H1 (cell line): ENCODE measurements around the gene LIPF. TPM values are rescaled to one million over a fixed set of nuclear protein-coding genes. Genes with fewer than 3 reads are reported as not detected.

Experiments
- CTCF ChIA-PET: fragments of 300-600 bp; sonication (Branson Sonifier 250); formaldehyde crosslinking; loops from one replicate; lab custom pipeline; 2021; ENCODE audit not compliant: partially characterized antibody; lab: Charles Lee
- POLR2A ChIA-PET: fragments of 300-600 bp; sonication (Branson Sonifier 250); formaldehyde crosslinking; loops from one replicate; lab custom pipeline; 2021; ENCODE audit warnings: inconsistent platforms; ENCODE audit not compliant: partially characterized antibody; lab: Charles Lee
- DNase-seq, 2 experiments: peaks; one replicate each; pipeline versions ENCODE4 v3.0.0 to v3.0.0-alpha.2; 2010 to 2022; ENCODE audit warnings: low spot score in 2 of 2, low read depth in 1 of 2, mixed read lengths in 1 of 2
- FAIRE-seq: peaks from 2 replicates; lab custom pipeline; 2011; peaks lifted over from hg19 to GRCh38; lab: Jason Lieb, UNC
- H2AFZ ChIP-seq: 2 replicates; pipeline ENCODE4 v1.8.1; 2012; ENCODE audit warnings: low read length, inconsistent platforms
- H2AK5ac ChIP-seq: 2 replicates; pipeline ENCODE4 v1.6.1; 2013; ENCODE audit warnings: low read depth, low read length
- H2BK120ac ChIP-seq: replicated peaks from 2 replicates; pipeline ENCODE3; 2013; ENCODE audit warnings: low read depth, low read length, inconsistent platforms
- H2BK12ac ChIP-seq: 2 replicates; pipeline ENCODE4 v1.6.1; 2013; ENCODE audit warnings: low read depth, low read length
- H2BK15ac ChIP-seq: 2 replicates; pipeline ENCODE4 v1.6.1; 2013; ENCODE audit warnings: low read length
- H2BK20ac ChIP-seq: 2 replicates; pipeline ENCODE4 v1.6.1; 2013; ENCODE audit warnings: low read length
- H2BK5ac ChIP-seq: 2 replicates; pipeline ENCODE4 v1.6.1; 2013; ENCODE audit warnings: low read depth, low read length
- H3K14ac ChIP-seq: 2 replicates; pipeline ENCODE4 v1.6.1; 2013; ENCODE audit warnings: inconsistent platforms; ENCODE audit not compliant: insufficient read length
- H3K18ac ChIP-seq: 2 replicates; pipeline ENCODE4 v1.6.1; 2013; ENCODE audit warnings: low read length; ENCODE audit errors: extremely low read depth
- H3K23ac ChIP-seq: 2 replicates; pipeline ENCODE4 v1.6.1; 2013; ENCODE audit warnings: inconsistent platforms; ENCODE audit not compliant: insufficient read length
- H3K23me2 ChIP-seq: 2 replicates; pipeline ENCODE4 v1.6.1; 2013; ENCODE audit warnings: low read depth, low read length
- H3K27ac ChIP-seq: 2 replicates; pipeline ENCODE4 v1.6.1; 2011; ENCODE audit warnings: low read depth, low read length, inconsistent platforms
- H3K27me3 ChIP-seq, 4 experiments: replicated peaks in 1 of 4; 1 replicate in 1 of 4; 2 replicates in 3 of 4; pipeline versions ENCODE4 v1.6.1 to v1.8.1; 2011 to 2013; ENCODE audit warnings: low read length in 3 of 4, mild to moderate bottlenecking in 3 of 4, inconsistent platforms in 2 of 4, mixed read lengths in 2 of 4, moderate library complexity in 1 of 4; ENCODE audit not compliant: control insufficient read depth in 3 of 4, insufficient read depth in 3 of 4; ENCODE audit errors: extremely low read depth in 1 of 4
- H3K36me3 ChIP-seq, 4 experiments: 2 replicates each; pipeline versions ENCODE4 v1.6.1 to v1.8.1; 2011 to 2013; ENCODE audit warnings: mild to moderate bottlenecking in 4 of 4, low read length in 3 of 4, moderate library complexity in 2 of 4, control low read depth in 1 of 4, inconsistent platforms in 1 of 4; ENCODE audit not compliant: insufficient read depth in 4 of 4, control insufficient read depth in 2 of 4
- H3K4ac ChIP-seq: replicated peaks from 2 replicates; pipeline ENCODE3; 2013; ENCODE audit warnings: low read length, low read depth, mixed read lengths, inconsistent platforms; ENCODE audit not compliant: insufficient read length
- H3K4me1 ChIP-seq, 4 experiments: replicated peaks in 1 of 4; 1 replicate in 1 of 4; 2 replicates in 3 of 4; pipeline versions ENCODE4 v1.6.1 to v1.8.1; 2011 to 2013; ENCODE audit warnings: low read length in 3 of 4, inconsistent platforms in 2 of 4, mixed read lengths in 1 of 4; ENCODE audit not compliant: insufficient read depth in 4 of 4, control insufficient read depth in 3 of 4
- H3K4me2 ChIP-seq, 2 experiments: 2 replicates each; pipeline versions ENCODE4 v1.6.1 to v1.8.1; 2011 to 2013; ENCODE audit warnings: low read depth in 2 of 2, low read length in 2 of 2, control low read depth in 1 of 2, inconsistent platforms in 1 of 2, mild to moderate bottlenecking in 1 of 2; ENCODE audit not compliant: insufficient read depth in 1 of 2
- H3K4me3 ChIP-seq, 4 experiments: fragments of 200-600, 300-600 bp in 1 of 4; sonication (generic), shearing (Covaris generic), sonication (Bioruptor Twin) in 1 of 4; 2 replicates each; pipeline versions ENCODE4 v1.5.1 to v1.8.1; 2011 to 2016; ENCODE audit warnings: low read length in 4 of 4, low read depth in 3 of 4, control low read depth in 2 of 4, inconsistent platforms in 2 of 4, mild to moderate bottlenecking in 2 of 4, mixed read lengths in 1 of 4, moderate library complexity in 1 of 4; ENCODE audit not compliant: insufficient read depth in 2 of 4; ENCODE audit errors: extremely low read depth in 1 of 4
- H3K56ac ChIP-seq: replicated peaks from 2 replicates; pipeline ENCODE3; 2013; ENCODE audit warnings: low read depth, mild to moderate bottlenecking, mixed read lengths, low read length, inconsistent platforms; ENCODE audit not compliant: insufficient read length
- H3K79me1 ChIP-seq: 2 replicates; pipeline ENCODE4 v1.6.1; 2013; ENCODE audit warnings: low read depth, low read length, control low read depth
- H3K79me2 ChIP-seq, 2 experiments: 2 replicates each; pipeline versions ENCODE4 v1.6.1 to v1.8.1; 2012 to 2013; ENCODE audit warnings: low read length in 2 of 2, mild to moderate bottlenecking in 2 of 2, inconsistent platforms in 1 of 2; ENCODE audit not compliant: insufficient read depth in 2 of 2, control insufficient read depth in 1 of 2
- H3K9ac ChIP-seq, 4 experiments: replicated peaks in 1 of 4; 1 replicate in 1 of 4; 2 replicates in 3 of 4; pipeline versions ENCODE4 v1.6.1 to v1.8.1; 2011 to 2013; ENCODE audit warnings: low read depth in 3 of 4, low read length in 3 of 4, control low read depth in 2 of 4, mild to moderate bottlenecking in 2 of 4, moderate library complexity in 2 of 4, inconsistent platforms in 1 of 4; ENCODE audit errors: extremely low read depth in 1 of 4
- H3K9me3 ChIP-seq, 2 experiments: 2 replicates each; pipeline versions ENCODE4 v1.6.1 to v1.8.1; 2012 to 2013; ENCODE audit warnings: mild to moderate bottlenecking in 2 of 2, moderate library complexity in 2 of 2, control low read depth in 1 of 2, inconsistent platforms in 1 of 2, low read depth in 1 of 2, low read length in 1 of 2, mixed read lengths in 1 of 2; ENCODE audit not compliant: insufficient read depth in 2 of 2
- H4K20me1 ChIP-seq, 2 experiments: replicated peaks in 1 of 2; 2 replicates each; pipeline versions ENCODE3 to v1.8.1; 2011 to 2013; ENCODE audit warnings: inconsistent platforms in 2 of 2, low read length in 2 of 2, mild to moderate bottlenecking in 1 of 2; ENCODE audit not compliant: insufficient read depth in 2 of 2, control insufficient read depth in 1 of 2
- H4K5ac ChIP-seq: 2 replicates; pipeline ENCODE4 v1.6.1; 2013; ENCODE audit warnings: low read length, low read depth, mixed read lengths, inconsistent platforms; ENCODE audit not compliant: insufficient read length
- H4K8ac ChIP-seq: 2 replicates; pipeline ENCODE4 v1.8.0; 2013; ENCODE audit warnings: mild to moderate bottlenecking, moderate library complexity, low read length, inconsistent platforms; ENCODE audit not compliant: insufficient read depth; ENCODE audit errors: extremely low read depth
- H4K91ac ChIP-seq: replicated peaks from 2 replicates; pipeline ENCODE3; 2013; ENCODE audit warnings: low read length, mixed read lengths, inconsistent platforms; ENCODE audit not compliant: insufficient read length
- ASH2L ChIP-seq: fragments of 200-600, 300-600 bp; sonication (generic); IDR thresholded peaks from one replicate; pipeline ENCODE4 v1.7.1; 2017; ENCODE audit warnings: low read length
- BACH1 ChIP-seq: IDR thresholded peaks from 2 replicates; pipeline ENCODE4 v1.6.1; 2012; ENCODE audit warnings: low read length, improper control_type of control experiment
- BCL11A ChIP-seq, 2 experiments: IDR thresholded peaks; one replicate each; pipeline ENCODE4 v1.6.1; 2011; ENCODE audit warnings: low read depth in 2 of 2, low read length in 2 of 2, mild to moderate bottlenecking in 2 of 2
- BRCA1 ChIP-seq: IDR thresholded peaks from 2 replicates; pipeline ENCODE4 v1.6.1; 2012; ENCODE audit warnings: low read depth, low read length, improper control_type of control experiment
- CBX8 ChIP-seq: fragments of 300-800, 300-1000 bp; sonication (generic); IDR thresholded peaks from 2 replicates; pipeline ENCODE4 v1.7.1; 2016; ENCODE audit warnings: low read depth, low read length, borderline replicate concordance
- CEBPB ChIP-seq: IDR thresholded peaks from 2 replicates; pipeline ENCODE4 v1.6.1; 2012; ENCODE audit warnings: low read depth, low read length
- CREB1 ChIP-seq: IDR thresholded peaks from 2 replicates; pipeline ENCODE4 v1.6.1; 2012; ENCODE audit warnings: inconsistent platforms
- E2F6 ChIP-seq: IDR thresholded peaks from 2 replicates; pipeline ENCODE4 v1.6.1; 2012; ENCODE audit warnings: inconsistent platforms
- GABPA ChIP-seq: IDR thresholded peaks from 2 replicates; pipeline ENCODE4 v1.6.1; 2011; ENCODE audit warnings: mild to moderate bottlenecking, low read length, moderate library complexity, borderline replicate concordance; ENCODE audit not compliant: insufficient read depth
- JUN ChIP-seq: IDR thresholded peaks from 2 replicates; pipeline ENCODE4 v1.6.1; 2011; ENCODE audit warnings: low read depth, mild to moderate bottlenecking, improper control_type of control experiment, low read length
- POLR2AphosphoS5 ChIP-seq: IDR thresholded peaks from 2 replicates; pipeline ENCODE4 v1.6.1; 2011; ENCODE audit warnings: low read depth, low read length
- RXRA ChIP-seq: IDR thresholded peaks from 2 replicates; pipeline ENCODE4 v1.6.1; 2011; ENCODE audit warnings: low read depth, mild to moderate bottlenecking, low read length, moderate library complexity; ENCODE audit not compliant: insufficient read depth
- SIN3A ChIP-seq, 2 experiments: IDR thresholded peaks in 1 of 2; conservative IDR thresholded peaks in 1 of 2; 2 replicates each; pipeline ENCODE4 v1.6.1; 2011 to 2012; ENCODE audit warnings: low read length in 2 of 2, improper control_type of control experiment in 1 of 2, low read depth in 1 of 2, mild to moderate bottlenecking in 1 of 2
- SP4 ChIP-seq: IDR thresholded peaks from 2 replicates; pipeline ENCODE4 v1.6.1; 2012; ENCODE audit warnings: low read length, inconsistent platforms
- TAF7 ChIP-seq: optimal IDR thresholded peaks from 2 replicates; pipeline ENCODE3; 2011; ENCODE audit warnings: low read depth, mild to moderate bottlenecking, inconsistent platforms, low read length, moderate library complexity, borderline replicate concordance
- WGBS, 2 experiments: shearing (Covaris generic) in 1 of 2; methylation state at CpG; one replicate each; pipeline versions ENCODE4 v1.1.6 to v1.1.7; 2013 to 2015; ENCODE audit warnings: low lambda C conversion rate in 2 of 2, mixed read lengths in 2 of 2, inconsistent platforms in 1 of 2, low coverage in 1 of 2, missing lambda C conversion rate in 1 of 2; ENCODE audit not compliant: insufficient replicate concordance in 2 of 2, insufficient coverage in 1 of 2, insufficient read length in 1 of 2; ENCODE audit errors: extremely low coverage in 1 of 2, missing lambda C conversion rate in 1 of 2; 5-methylcytosine and 5-hydroxymethylcytosine counted together
- polyA plus RNA-seq, 7 experiments: library from polyadenylated mRNA; depleted of rRNA in 3 of 7; stranded (reverse) in 5 of 7; unstranded in 2 of 7; fragments of >200 nt in 5 of 7; fragments of 200-250 nt in 2 of 7; gene quantifications; 1 replicate in 5 of 7; 2 replicates in 1 of 7; 4 replicates in 1 of 7; pipeline versions ENCODE4 v1.2.1 to v1.2.3, GENCODE V29; 2011 to 2013; ENCODE audit warnings: missing spikeins in 2 of 7, mixed read lengths in 2 of 7
- total RNA-seq: library from RNA; stranded (reverse); fragmentation: NEBNext Ultra II Directional; extraction: Animal tissue kit (Norgen Biotek cat#: 25700); gene quantifications from 2 replicates; pipeline ENCODE4 v1.2.1, GENCODE V29; 2021

LIPF gene
- total and polyA plus RNA-seq, 2 of the 8 experiments (the other 6 are each of a cell fraction or from before 2014, with no cell fraction given), result not detected

- H3K79me1 ChIP-seq, result no peaks in the 10 kb centered on the region
- H3K4me3 ChIP-seq, result no peak overlapping the region
- no peak overlapping the region for H4K5ac ChIP-seq
- no peak overlapping the region for H3K14ac ChIP-seq
- H3K4me1 ChIP-seq, result no peaks in the 10 kb centered on the region; a peak in 1 of 7 replicates
- no peak overlapping the region for H3K18ac ChIP-seq
- H3K23ac ChIP-seq, result no peak overlapping the region
- 93% methylated on average over 4 of the region's 4 CpGs; no CpG with 5 or more reads in 1 of the 2 experiments for WGBS, 2 experiments
- no peaks in the 10 kb centered on the region for H3K27me3 ChIP-seq
- no peak overlapping the region for H3K27ac ChIP-seq
- no peak overlapping the region for H4K8ac ChIP-seq
- H3K79me2 ChIP-seq, result no peaks in the 10 kb centered on the region
- no peaks in the 10 kb centered on the region for H3K36me3 ChIP-seq
- CTCF ChIA-PET, result interaction anchor here (1.1 to 1.3 kb wide), 2 partner anchors 11 to 47 kb away, joined by 3 to 7 read pairs; no protein-coding TSS in a partner anchor
- H3K23me2 ChIP-seq, result no peaks in the 10 kb centered on the region
- H3K9me3 ChIP-seq, result no peaks in the 10 kb centered on the region
- no peak overlapping the region for H4K91ac ChIP-seq
- H2AK5ac ChIP-seq, result no peak overlapping the region
- FAIRE-seq (no peak), DNase-seq (no peak)
- no peak overlapping the region for H3K4ac ChIP-seq
- H3K9ac ChIP-seq, result no peak overlapping the region
- H2AFZ ChIP-seq, result no peak overlapping the region
- H3K56ac ChIP-seq, result no peak overlapping the region
- no peak overlapping the region for H2BK5ac ChIP-seq
- no peaks in the 10 kb centered on the region for H4K20me1 ChIP-seq
- no peak overlapping the region for H2BK15ac ChIP-seq
- no peak overlapping the region for H2BK12ac ChIP-seq
- H2BK120ac ChIP-seq, result no peak overlapping the region
- POLR2A ChIA-PET, result no interaction called here
- no peak overlapping the region for H3K4me2 ChIP-seq
- no peak overlapping the region for H2BK20ac ChIP-seq
- TF ChIP-seq RXRA (no peak), E2F6 (no peak), BRCA1 (no peak), CREB1 (no peak), CEBPB (no peak), BCL11A (IDR thresholded peaks at IDR 0.05; ENCODE audit: low read depth in 2 of 2, low read length in 2 of 2) (no peak), GABPA (no peak), CBX8 (no peak), ASH2L (no peak), JUN (no peak), SIN3A (conservative IDR thresholded peaks at IDR 0.05 in 1 of 2, IDR thresholded peaks at IDR 0.05 in 1 of 2; ENCODE audit: low read depth in 1 of 2, low read length in 2 of 2) (no peak), SP4 (no peak), POLR2AphosphoS5 (no peak), TAF7 (no peak), BACH1 (no peak)
These were observed 16.7 kb downstream of the LIPF start for GRCh38 chr10:88680958-88681357.
